Spleen (tissue), 7 donors: ENCODE measurements around the gene ACADS.

Experiments
- POLR2AphosphoS5 ChIP-seq, 3 donors: sonication (generic); formaldehyde crosslinking; IDR thresholded peaks; one replicate each; pipeline ENCODE4 v1.5.1; 2017; ENCODE audit warnings: antibody characterized with exemption in 3 of 3
- TF ChIP-seq, protein P1 (sequence below), 11 experiments: fragments of 200-600 bp in 7 of 11; fragments of 450-650 bp in 4 of 11; sonication (generic) in 4 of 11; IDR thresholded peaks in 8 of 11; conservative IDR thresholded peaks in 3 of 11; 1 replicate in 7 of 11; 2 replicates in 4 of 11; pipeline versions ENCODE4 v1.4.0 to v1.8.0; 2016 to 2021; ENCODE audit warnings: antibody characterized with exemption in 11 of 11, inconsistent platforms in 4 of 11, mild to moderate bottlenecking in 1 of 11
- donor health status: DM: no; HTN: no; CAD: no; lungs with moderate emphysema.
- donor health status: DM: no; HTN: no; CAD: no.
- donor health status: DM: no; HTN: no; CAD: no.

DNA sequence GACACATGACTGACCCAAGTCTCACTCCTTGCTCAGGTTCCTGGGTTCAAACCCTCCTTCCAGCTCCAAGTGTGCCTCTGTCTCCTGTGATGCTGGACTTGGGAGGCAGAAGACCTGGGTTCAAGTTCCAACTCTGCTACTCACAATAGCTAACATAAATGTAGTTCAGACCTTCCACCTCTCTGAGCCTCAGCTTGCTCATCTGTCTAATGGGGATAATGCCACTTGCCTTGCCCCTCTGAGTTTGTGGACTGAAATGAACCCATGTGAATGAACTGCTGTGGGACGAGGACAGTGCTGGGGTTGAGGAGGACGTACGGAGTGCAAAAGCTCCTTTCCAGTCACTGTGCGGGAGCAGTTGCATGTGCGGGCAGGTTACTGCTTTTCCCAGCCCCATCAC is 40.9 kb downstream of the ACADS start:
- TF ChIP-seq, protein P1, sequence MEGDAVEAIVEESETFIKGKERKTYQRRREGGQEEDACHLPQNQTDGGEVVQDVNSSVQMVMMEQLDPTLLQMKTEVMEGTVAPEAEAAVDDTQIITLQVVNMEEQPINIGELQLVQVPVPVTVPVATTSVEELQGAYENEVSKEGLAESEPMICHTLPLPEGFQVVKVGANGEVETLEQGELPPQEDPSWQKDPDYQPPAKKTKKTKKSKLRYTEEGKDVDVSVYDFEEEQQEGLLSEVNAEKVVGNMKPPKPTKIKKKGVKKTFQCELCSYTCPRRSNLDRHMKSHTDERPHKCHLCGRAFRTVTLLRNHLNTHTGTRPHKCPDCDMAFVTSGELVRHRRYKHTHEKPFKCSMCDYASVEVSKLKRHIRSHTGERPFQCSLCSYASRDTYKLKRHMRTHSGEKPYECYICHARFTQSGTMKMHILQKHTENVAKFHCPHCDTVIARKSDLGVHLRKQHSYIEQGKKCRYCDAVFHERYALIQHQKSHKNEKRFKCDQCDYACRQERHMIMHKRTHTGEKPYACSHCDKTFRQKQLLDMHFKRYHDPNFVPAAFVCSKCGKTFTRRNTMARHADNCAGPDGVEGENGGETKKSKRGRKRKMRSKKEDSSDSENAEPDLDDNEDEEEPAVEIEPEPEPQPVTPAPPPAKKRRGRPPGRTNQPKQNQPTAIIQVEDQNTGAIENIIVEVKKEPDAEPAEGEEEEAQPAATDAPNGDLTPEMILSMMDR (IDR thresholded peaks at IDR 0.05 in 8 of 11, conservative IDR thresholded peaks at IDR 0.05 in 3 of 11): no peak
- TF ChIP-seq POLR2AphosphoS5 (IDR thresholded peaks at IDR 0.05): no peak
